Mesothelial cell of epicardium (in vitro differentiated cells): ENCODE data around the gene CENPP. TPM values are rescaled to one million over a fixed set of nuclear protein-coding genes. Genes with fewer than 3 reads are reported as not detected.
A peak's percentile ranks its signal among the peaks of the same experiment; 100 is the strongest.

Experiments
- DNase-seq, 2 experiments: peaks; one replicate each; pipeline ENCODE4 v3.0.0; 2021; ENCODE audit warnings: low spot score in 2 of 2; ENCODE audit not compliant: unreplicated experiment in 2 of 2
- H3K27ac Mint-ChIP-seq: 2 replicates; pipeline ENCODE4 v1.8.0; 2021; ENCODE audit warnings: mixed read lengths
- H3K27me3 Mint-ChIP-seq: 2 replicates; pipeline ENCODE4 v1.8.0; 2021; ENCODE audit warnings: low read depth, mixed read lengths
- H3K36me3 Mint-ChIP-seq: 2 replicates; pipeline ENCODE4 v1.8.0; 2021; ENCODE audit warnings: mixed read lengths
- H3K4me1 Mint-ChIP-seq: 2 replicates; pipeline ENCODE4 v1.8.0; 2021; ENCODE audit warnings: mixed read lengths
- H3K4me3 Mint-ChIP-seq: 2 replicates; pipeline ENCODE4 v1.8.0; 2021; ENCODE audit warnings: mild to moderate bottlenecking, moderate library complexity, mixed read lengths
- H3K9me3 Mint-ChIP-seq: 2 replicates; pipeline ENCODE4 v1.8.0; 2021; ENCODE audit warnings: mixed read lengths
- CTCF ChIP-seq: fragments of 200-600 bp; sonication (generic); IDR thresholded peaks from one replicate; pipeline ENCODE4 v1.5.0; 2021; ENCODE audit warnings: antibody characterized with exemption; ENCODE audit not compliant: unreplicated experiment
- total RNA-seq: library from RNA; stranded (reverse); gene quantifications from 3 replicates; pipeline ENCODE4 v1.2.1, GENCODE V29; 2021

CENPP gene
- total RNA-seq, 1 donor from 2014 or later = 7.8 TPM

- DNase-seq = no peak
- peaks cover 56% of the 10 kb centered on the region for H3K36me3 Mint-ChIP-seq
- H3K27me3 Mint-ChIP-seq = no peaks in the 10 kb centered on the region
- H3K9me3 Mint-ChIP-seq = peaks cover 21% of the 10 kb centered on the region
- H3K27ac Mint-ChIP-seq = no peak overlapping the region
- no peak for TF ChIP-seq CTCF
- H3K4me1 Mint-ChIP-seq = peaks cover 7% of the 10 kb centered on the region
- H3K4me3 Mint-ChIP-seq = no peak overlapping the region
Observed at GRCh38 chr9:92648474-92648971, 322.8 kb downstream of the CENPP start.

- Mint-ChIP-seq H3K27ac (no peak overlapping the region), H3K4me1 (peaks cover 7% of the 10 kb centered on the region), H3K9me3 (peaks cover 21% of the 10 kb centered on the region), H3K4me3 (no peak overlapping the region), H3K36me3 (peaks cover 53% of the 10 kb centered on the region), H3K27me3 (no peaks in the 10 kb centered on the region)
- no peak for DNase-seq
- TF ChIP-seq CTCF = no peak
Observed at GRCh38 chr9:92649007-92649406, 323.3 kb downstream of the CENPP start.

DNA sequence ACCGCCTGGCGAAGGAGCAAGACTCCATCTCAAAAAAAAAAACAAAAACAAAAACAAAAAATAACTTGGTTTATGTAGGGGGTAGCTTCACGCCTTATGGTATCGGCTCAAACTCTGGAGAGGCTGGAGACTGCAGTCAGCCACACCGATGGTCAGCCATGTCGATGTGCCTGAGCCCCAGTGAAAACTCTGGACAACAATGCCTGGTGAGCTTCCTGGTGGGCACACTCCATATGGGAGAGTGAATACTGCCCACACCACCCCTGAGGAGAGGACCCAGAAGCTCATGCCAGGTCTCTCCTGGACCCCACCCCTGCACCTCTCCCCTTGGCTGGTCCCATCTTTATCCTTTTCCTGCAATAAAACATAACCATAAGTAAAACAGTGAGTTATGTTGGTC, 324.5 kb downstream of the CENPP start:
- peak overlapping the region; percentile 67 for H3K27ac Mint-ChIP-seq

GRCh38 chr9:92650839-92651621, 325.3 kb downstream of the CENPP start:
- Mint-ChIP-seq H3K4me3 (no peak overlapping the region), H3K9me3 (peaks cover 10% of the 10 kb centered on the region), H3K27me3 (no peaks in the 10 kb centered on the region), H3K36me3 (peaks cover 39% of the 10 kb centered on the region), H3K4me1 (peaks cover 7% of the 10 kb centered on the region), H3K27ac (peak overlapping the region; percentile 67)
- DNase-seq = no peak
- TF ChIP-seq CTCF = no peak

More for the DNA sequence above, 324.5 kb downstream of the CENPP start:
- peaks cover 7% of the 10 kb centered on the region for H3K4me1 Mint-ChIP-seq
- TF ChIP-seq CTCF = no peak
- peaks cover 43% of the 10 kb centered on the region for H3K36me3 Mint-ChIP-seq
- peaks cover 17% of the 10 kb centered on the region for H3K9me3 Mint-ChIP-seq
- H3K27me3 Mint-ChIP-seq = no peaks in the 10 kb centered on the region
- no peak for DNase-seq
- no peak overlapping the region for H3K4me3 Mint-ChIP-seq

DNA sequence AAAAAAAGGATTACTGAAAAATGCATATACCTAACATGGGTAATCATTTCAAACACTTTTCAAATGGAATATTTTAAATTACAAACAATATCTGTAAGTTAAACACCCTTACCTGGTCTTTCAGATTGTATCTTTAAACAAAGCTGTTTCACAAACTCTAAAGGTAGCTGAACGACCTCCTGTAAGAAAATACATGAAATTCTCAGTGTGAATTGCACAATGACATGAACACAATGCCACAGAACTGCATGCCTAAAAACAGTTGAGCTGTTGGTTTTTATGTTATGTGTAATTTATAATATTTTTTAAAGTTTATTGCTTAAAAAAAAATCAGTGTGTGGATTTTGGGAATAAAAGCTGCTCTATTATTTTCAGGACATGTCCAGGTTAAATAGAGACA, 326.7 kb downstream of the CENPP start:
- no peak overlapping the region for H3K4me3 Mint-ChIP-seq
- peaks cover 30% of the 10 kb centered on the region for H3K36me3 Mint-ChIP-seq
- H3K27ac Mint-ChIP-seq = no peak overlapping the region
- DNase-seq = no peak
- H3K9me3 Mint-ChIP-seq = no peaks in the 10 kb centered on the region
- no peaks in the 10 kb centered on the region for H3K27me3 Mint-ChIP-seq
- peaks cover 7% of the 10 kb centered on the region for H3K4me1 Mint-ChIP-seq
- TF ChIP-seq CTCF = no peak
